Esophagus (tissue), 2 donors: ENCODE measurements around the gene FKBP7. TPM values are rescaled to one million over a fixed set of nuclear protein-coding genes. Genes with fewer than 3 reads are reported as not detected.
A peak's percentile ranks its signal among the peaks of the same experiment; 100 is the strongest.

Experiments used
- H3K27ac ChIP-seq, 2 donors: one replicate each; pipeline ENCODE4 v1.5.1; 2013; ENCODE audit warnings: low read depth in 2 of 2, mild to moderate bottlenecking in 2 of 2, inconsistent platforms in 1 of 2, low read length in 1 of 2, moderate library complexity in 1 of 2
- H3K27me3 ChIP-seq, 2 donors: one replicate each; pipeline ENCODE4 v1.6.1; 2013; ENCODE audit warnings: low read length in 2 of 2, control low read depth in 1 of 2, mild to moderate bottlenecking in 1 of 2; ENCODE audit not compliant: insufficient read depth in 2 of 2, control insufficient read depth in 1 of 2
- H3K36me3 ChIP-seq, 2 donors: one replicate each; pipeline ENCODE4 v1.6.1; 2013; ENCODE audit warnings: low read length in 1 of 2; ENCODE audit not compliant: control insufficient read depth in 2 of 2, insufficient read depth in 2 of 2
- H3K4me1 ChIP-seq, 2 donors: one replicate each; pipeline ENCODE4 v1.6.1; 2013; ENCODE audit warnings: low read length in 1 of 2; ENCODE audit not compliant: control insufficient read depth in 2 of 2, insufficient read depth in 2 of 2
- H3K4me3 ChIP-seq, 2 donors: one replicate each; pipeline ENCODE4 v1.5.1; 2013; ENCODE audit warnings: low read length in 2 of 2, mild to moderate bottlenecking in 2 of 2, low read depth in 1 of 2, moderate library complexity in 1 of 2
- H3K9me3 ChIP-seq, 2 donors: one replicate each; pipeline ENCODE4 v1.6.1; 2013; ENCODE audit warnings: mild to moderate bottlenecking in 2 of 2, low read depth in 1 of 2, low read length in 1 of 2, moderate library complexity in 1 of 2; ENCODE audit not compliant: control insufficient read depth in 2 of 2, insufficient read depth in 1 of 2
- WGBS, 2 donors: extraction: QIAGEN DNeasy Blood & Tissue Kit; methylation state at CpG; one replicate each; pipeline ENCODE4 v1.1.7; 2013; 5-methylcytosine and 5-hydroxymethylcytosine counted together
- polyA plus RNA-seq, 2 donors: library from polyadenylated mRNA; stranded (reverse); fragments of 200-250 nt; gene quantifications; one replicate each; pipeline ENCODE4 v1.2.3, GENCODE V29; 2013
- donor health status: healthy with polysubstance abuse.
- donor health status: Bipolar disorder and iron deficiency.

FKBP7 gene
- polyA plus RNA-seq, 2 donors, result 1.5 to 2.8 TPM

GRCh38 chr2:178415979-178416378, 62.4 kb downstream of the FKBP7 start:
- Histone ChIP-seq H3K36me3 (no peaks in the 10 kb centered on the region), H3K27me3 (no peaks in the 10 kb centered on the region), H3K27ac (no peak overlapping the region), H3K9me3 (no peaks in the 10 kb centered on the region), H3K4me1 (no peaks in the 10 kb centered on the region), H3K4me3 (no peak overlapping the region)

GRCh38 chr2:178414266-178415247, 63.8 kb downstream of the FKBP7 start:
- Histone ChIP-seq H3K9me3 (no peaks in the 10 kb centered on the region), H3K4me3 (peak overlapping the region in 1 of 2 donors; percentile 66), H3K27me3 (no peaks in the 10 kb centered on the region), H3K27ac (peak overlapping the region; percentile 76 to 98), H3K4me1 (no peaks in the 10 kb centered on the region), H3K36me3 (no peaks in the 10 kb centered on the region)
- 13 to 14% methylated on average over 21 of the region's 21 CpGs for WGBS, 2 donors

Other genes with a start within 250 kb of the FKBP7 start
- 10 to 100 TPM; 25.2 to 26.0 TPM for gene PRKRA, start 27.4 kb downstream of the FKBP7 start, polyA plus RNA-seq
- gene PJVK, start 27.2 kb downstream of the FKBP7 start, polyA plus RNA-seq, result 1 to 10 TPM; 1.3 to 5.2 TPM
- 1 to 10 TPM in 1 of 2 donors, under 1 TPM in 1; 0.79 to 1.4 TPM for gene PLEKHA3, start 1.9 kb upstream of the FKBP7 start, polyA plus RNA-seq